Renal cortex interstitium (tissue), 11 donors: ENCODE data around the gene RBMS3. TPM values are rescaled to one million over a fixed set of nuclear protein-coding genes. Genes with fewer than 3 reads are reported as not detected.
"Not testable (repeated sequence)": the region's sequence is repeated elsewhere in the genome, so short reads cannot be mapped to it uniquely, and the experiment has no call there.

ENCODE experiments used
- DNase-seq, 11 donors: peaks; one replicate each; pipeline ENCODE4 v3.0.0-alpha.2; 2013; ENCODE audit warnings: low read depth in 9 of 11, low spot score in 4 of 11; ENCODE audit errors: extremely low read depth in 1 of 11
- polyA plus RNA-seq, 3 donors: library from polyadenylated mRNA; unstranded; fragments of 120-200 nt; gene quantifications; one replicate each; pipeline ENCODE4 v1.2.1, GENCODE V29; 2013; ENCODE audit not compliant: insufficient read length in 3 of 3

RBMS3 gene
- polyA plus RNA-seq, 3 donors = 13.6 to 15.7 (median 14.4) TPM

- not testable (repeated sequence) for DNase-seq
These were observed 527.5 kb downstream of the RBMS3 start for GRCh38 chr3:29808324-29808723.

- DNase-seq = no peak
These were observed 541.2 kb downstream of the RBMS3 start for GRCh38 chr3:29822071-29822470.

GRCh38 chr3:29823233-29823632, 542.4 kb downstream of the RBMS3 start:
- DNase-seq = no peak

- DNase-seq = no peak
These were observed 545.8 kb downstream of the RBMS3 start for GRCh38 chr3:29826712-29827111.

GRCh38 chr3:29827756-29828155, 546.9 kb downstream of the RBMS3 start:
- DNase-seq = no peak

GRCh38 chr3:29829340-29829739, 548.5 kb downstream of the RBMS3 start:
- no peak for DNase-seq

- DNase-seq = no peak
These were observed 569.8 kb downstream of the RBMS3 start for GRCh38 chr3:29850641-29851040.

GRCh38 chr3:29852767-29853166, 571.9 kb downstream of the RBMS3 start:
- DNase-seq = no peak

GRCh38 chr3:29853841-29854397, 573.0 kb downstream of the RBMS3 start:
- DNase-seq = no peak

- DNase-seq = no peak
These were observed 574.0 kb downstream of the RBMS3 start for GRCh38 chr3:29854821-29855220.

- DNase-seq = no peak
These were observed 578.9 kb downstream of the RBMS3 start for GRCh38 chr3:29859726-29860270.

- DNase-seq = no peak
These were observed 583.9 kb downstream of the RBMS3 start for GRCh38 chr3:29864809-29865208.

- DNase-seq = no peak
These were observed 587.8 kb downstream of the RBMS3 start for GRCh38 chr3:29868543-29869101.

GRCh38 chr3:29870136-29870535, 589.3 kb downstream of the RBMS3 start:
- no peak for DNase-seq

GRCh38 chr3:29871087-29871486, 590.2 kb downstream of the RBMS3 start:
- no peak for DNase-seq

- no peak for DNase-seq
These were observed 599.9 kb downstream of the RBMS3 start for GRCh38 chr3:29880809-29881208.

- DNase-seq = no peak
These were observed 606.6 kb downstream of the RBMS3 start for GRCh38 chr3:29887451-29887850.

- no peak for DNase-seq
These were observed 608.3 kb downstream of the RBMS3 start for GRCh38 chr3:29889215-29889614.

GRCh38 chr3:29890801-29891200, 609.9 kb downstream of the RBMS3 start:
- DNase-seq = no peak

- no peak for DNase-seq
These were observed 612.2 kb downstream of the RBMS3 start for GRCh38 chr3:29892976-29893554.

- DNase-seq = no peak
These were observed 616.0 kb downstream of the RBMS3 start for GRCh38 chr3:29896856-29897255.
